ENCODE measurements around the gene ZMIZ1.

DNA sequence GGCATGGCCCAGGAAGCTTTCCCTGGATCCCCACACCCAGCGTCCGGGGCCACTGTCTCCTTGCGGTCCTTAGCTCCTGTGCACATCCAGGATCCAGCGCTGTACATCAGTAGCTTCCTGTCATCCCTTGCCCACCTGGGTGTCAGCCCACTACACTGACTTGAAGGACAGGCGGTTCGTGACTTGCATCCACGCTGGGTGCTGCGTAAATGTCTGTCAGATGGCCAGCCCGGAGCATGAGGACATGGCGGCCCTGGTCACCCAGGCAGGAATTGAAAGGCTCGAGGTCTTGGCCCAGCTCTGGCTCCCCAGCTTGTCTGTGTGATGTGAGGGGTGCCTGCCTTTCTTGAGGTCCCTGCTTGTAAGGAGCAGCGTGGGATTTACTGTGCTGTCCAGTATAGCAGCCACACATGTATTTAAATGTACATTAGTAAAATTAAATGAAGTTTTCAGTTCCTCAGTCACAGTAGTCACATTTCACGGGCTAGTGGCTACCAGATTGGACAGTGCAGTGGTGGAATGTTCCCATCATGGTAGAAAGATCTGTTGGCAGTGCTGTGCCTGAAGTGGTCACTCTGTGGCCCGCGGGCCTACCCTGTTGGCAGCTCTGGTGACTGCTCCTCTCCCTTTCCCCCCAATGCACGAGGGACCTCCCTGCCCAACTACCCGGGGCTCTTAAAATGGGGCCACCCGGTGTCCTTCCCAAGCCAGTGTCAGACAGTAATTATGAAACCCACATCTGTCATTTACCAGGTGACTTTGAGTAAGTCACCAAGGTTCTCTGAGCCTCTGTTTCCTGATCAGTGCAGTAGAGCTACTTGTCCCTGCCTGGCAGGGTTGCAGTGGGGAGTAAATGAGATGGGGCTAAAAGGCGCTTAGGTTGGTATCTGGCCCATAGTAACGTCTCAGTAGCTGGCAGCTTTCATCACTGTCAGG is 180.7 kb downstream of the ZMIZ1 start:
- TF ChIP-seq RAD21 (IDR thresholded peaks at IDR 0.05), result no peak
- TF ChIP-seq, protein P1, sequence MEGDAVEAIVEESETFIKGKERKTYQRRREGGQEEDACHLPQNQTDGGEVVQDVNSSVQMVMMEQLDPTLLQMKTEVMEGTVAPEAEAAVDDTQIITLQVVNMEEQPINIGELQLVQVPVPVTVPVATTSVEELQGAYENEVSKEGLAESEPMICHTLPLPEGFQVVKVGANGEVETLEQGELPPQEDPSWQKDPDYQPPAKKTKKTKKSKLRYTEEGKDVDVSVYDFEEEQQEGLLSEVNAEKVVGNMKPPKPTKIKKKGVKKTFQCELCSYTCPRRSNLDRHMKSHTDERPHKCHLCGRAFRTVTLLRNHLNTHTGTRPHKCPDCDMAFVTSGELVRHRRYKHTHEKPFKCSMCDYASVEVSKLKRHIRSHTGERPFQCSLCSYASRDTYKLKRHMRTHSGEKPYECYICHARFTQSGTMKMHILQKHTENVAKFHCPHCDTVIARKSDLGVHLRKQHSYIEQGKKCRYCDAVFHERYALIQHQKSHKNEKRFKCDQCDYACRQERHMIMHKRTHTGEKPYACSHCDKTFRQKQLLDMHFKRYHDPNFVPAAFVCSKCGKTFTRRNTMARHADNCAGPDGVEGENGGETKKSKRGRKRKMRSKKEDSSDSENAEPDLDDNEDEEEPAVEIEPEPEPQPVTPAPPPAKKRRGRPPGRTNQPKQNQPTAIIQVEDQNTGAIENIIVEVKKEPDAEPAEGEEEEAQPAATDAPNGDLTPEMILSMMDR (IDR thresholded peaks at IDR 0.05; ENCODE audit: low read depth, low read length, missing input control), result no peak
- no peak for TF ChIP-seq TAF1 (conservative IDR thresholded peaks at IDR 0.05)
- TF ChIP-seq HNF4A (conservative IDR thresholded peaks at IDR 0.05), result no peak
- TF ChIP-seq GABPA (IDR thresholded peaks at IDR 0.05 in 1 of 2, conservative IDR thresholded peaks at IDR 0.05 in 1 of 2), result no peak
- TF ChIP-seq SP1 (IDR thresholded peaks at IDR 0.05), result no peak
- TF ChIP-seq, protein P2, sequence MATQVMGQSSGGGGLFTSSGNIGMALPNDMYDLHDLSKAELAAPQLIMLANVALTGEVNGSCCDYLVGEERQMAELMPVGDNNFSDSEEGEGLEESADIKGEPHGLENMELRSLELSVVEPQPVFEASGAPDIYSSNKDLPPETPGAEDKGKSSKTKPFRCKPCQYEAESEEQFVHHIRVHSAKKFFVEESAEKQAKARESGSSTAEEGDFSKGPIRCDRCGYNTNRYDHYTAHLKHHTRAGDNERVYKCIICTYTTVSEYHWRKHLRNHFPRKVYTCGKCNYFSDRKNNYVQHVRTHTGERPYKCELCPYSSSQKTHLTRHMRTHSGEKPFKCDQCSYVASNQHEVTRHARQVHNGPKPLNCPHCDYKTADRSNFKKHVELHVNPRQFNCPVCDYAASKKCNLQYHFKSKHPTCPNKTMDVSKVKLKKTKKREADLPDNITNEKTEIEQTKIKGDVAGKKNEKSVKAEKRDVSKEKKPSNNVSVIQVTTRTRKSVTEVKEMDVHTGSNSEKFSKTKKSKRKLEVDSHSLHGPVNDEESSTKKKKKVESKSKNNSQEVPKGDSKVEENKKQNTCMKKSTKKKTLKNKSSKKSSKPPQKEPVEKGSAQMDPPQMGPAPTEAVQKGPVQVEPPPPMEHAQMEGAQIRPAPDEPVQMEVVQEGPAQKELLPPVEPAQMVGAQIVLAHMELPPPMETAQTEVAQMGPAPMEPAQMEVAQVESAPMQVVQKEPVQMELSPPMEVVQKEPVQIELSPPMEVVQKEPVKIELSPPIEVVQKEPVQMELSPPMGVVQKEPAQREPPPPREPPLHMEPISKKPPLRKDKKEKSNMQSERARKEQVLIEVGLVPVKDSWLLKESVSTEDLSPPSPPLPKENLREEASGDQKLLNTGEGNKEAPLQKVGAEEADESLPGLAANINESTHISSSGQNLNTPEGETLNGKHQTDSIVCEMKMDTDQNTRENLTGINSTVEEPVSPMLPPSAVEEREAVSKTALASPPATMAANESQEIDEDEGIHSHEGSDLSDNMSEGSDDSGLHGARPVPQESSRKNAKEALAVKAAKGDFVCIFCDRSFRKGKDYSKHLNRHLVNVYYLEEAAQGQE (IDR thresholded peaks at IDR 0.05), result no peak
- TF ChIP-seq NR2F2 (IDR thresholded peaks at IDR 0.05), result no peak
- TF ChIP-seq EGR1 (IDR thresholded peaks at IDR 0.05; ENCODE audit: low read depth in 2 of 2), result no peak
- TF ChIP-seq YY1 (IDR thresholded peaks at IDR 0.05), result no peak
- TF ChIP-seq FOXA2 (IDR thresholded peaks at IDR 0.05), result no peak
